NCI-H146 treated with DMSO at 0.1 percent for 48 hours (cell line): ENCODE measurements around the gene PAX7.
"Not testable (repeated sequence)": the region's sequence is repeated elsewhere in the genome, so short reads cannot be mapped to it uniquely, and the experiment has no call there.

ENCODE experiments used
- DNase-seq: peaks from one replicate; lab custom pipeline; 2025; ENCODE audit not compliant: unreplicated experiment; lab: John Stamatoyannopoulos, UW

The PAX7 gene

DNA sequence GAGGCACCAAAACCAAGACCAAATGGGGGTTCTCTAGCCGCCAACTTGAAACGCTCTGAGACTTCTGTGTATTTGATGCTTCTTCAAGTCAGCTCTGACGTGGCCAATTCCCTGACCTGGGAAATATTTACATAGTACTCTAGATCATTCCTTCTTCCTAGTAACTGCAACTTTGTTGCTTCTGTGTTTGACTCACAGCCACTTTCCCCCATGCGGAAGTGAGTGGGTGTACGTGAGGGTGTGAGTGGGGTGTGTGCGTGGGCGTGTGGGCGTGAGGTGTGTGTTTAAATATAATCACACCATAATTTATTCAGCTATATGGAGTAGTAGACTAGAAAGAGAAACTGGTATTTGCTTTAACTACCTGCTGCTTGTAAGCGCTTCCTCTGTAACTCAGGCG, 117.8 kb downstream of the PAX7 start:
- DNase-seq, result no peak

DNA sequence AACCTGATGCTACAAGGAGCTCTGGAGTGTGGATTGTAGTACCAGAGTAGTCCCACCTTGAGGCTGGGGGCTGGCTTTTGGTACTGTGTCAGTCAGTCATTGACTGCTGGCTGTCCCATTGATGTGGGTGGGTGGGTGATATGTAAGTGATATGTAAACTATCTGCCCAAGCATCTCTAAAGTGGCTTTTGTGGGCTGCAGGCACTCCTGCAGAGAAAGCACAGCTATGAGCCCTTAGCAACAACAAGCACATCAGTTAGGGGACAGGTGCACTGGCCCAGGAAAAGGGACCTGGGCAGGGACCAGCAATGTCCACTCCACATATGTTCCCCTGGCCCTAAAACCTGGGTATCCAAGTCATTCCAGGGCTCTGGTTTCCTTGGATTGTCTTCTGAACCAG, 118.9 kb downstream of the PAX7 start:
- no peak for DNase-seq

DNA sequence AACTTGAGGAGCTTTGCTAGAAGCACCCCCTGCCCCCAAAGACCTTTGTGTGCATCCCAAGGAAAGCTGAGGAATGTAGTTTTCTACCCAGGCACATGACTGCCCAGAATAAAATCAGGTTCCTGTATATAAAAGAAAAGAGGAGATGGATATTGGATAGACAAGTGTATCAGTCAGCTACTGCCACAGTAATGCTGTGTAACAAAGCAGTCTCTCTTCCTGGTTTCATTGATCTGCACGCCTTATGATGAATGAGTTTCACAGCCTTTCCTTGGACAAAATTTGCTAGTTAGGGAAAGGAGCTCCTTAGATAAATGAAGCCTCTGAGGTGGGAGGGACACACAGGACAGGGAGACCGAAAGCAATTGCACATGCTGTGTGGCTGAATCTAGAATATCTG, 120.0 kb downstream of the PAX7 start:
- no peak for DNase-seq

DNA sequence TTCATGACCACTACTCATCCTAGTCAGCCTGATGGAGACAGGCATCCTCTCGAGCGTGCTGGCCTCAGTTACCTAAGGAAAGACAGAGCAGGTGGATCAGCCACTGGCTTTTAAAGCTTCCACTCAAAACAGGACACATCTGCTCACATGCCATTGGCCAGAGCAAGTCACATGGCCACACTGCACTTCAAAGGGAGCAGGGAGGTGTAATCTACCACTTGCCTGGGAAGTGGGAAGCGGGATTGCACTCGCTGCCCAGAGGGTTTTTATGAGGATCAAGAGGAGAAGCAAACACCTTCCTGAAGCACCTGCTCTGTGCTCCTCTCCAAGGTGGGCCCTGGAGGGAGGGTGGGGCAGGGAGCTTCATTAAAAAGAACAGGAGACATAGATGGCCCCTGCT, 120.8 kb downstream of the PAX7 start:
- DNase-seq, result no peak

DNA sequence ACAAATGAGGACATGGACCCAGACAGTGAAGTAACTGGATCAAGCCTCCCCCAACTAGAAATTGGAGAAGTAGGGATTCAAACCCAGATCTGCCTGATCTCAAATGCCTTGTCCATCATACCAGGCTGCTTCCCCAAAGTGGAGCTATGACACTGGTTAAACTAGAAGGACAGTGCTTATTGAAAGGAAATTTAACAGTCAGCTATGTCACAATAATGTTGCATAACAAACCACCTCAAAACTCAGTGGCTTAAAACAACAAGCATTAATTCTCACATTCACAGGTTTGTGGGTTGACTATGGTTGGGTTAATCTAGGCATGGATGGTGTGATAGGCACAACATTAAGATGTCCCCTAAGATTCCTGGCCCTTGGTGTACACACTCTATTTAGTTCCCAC, 121.8 kb downstream of the PAX7 start:
- DNase-seq, result no peak

DNA sequence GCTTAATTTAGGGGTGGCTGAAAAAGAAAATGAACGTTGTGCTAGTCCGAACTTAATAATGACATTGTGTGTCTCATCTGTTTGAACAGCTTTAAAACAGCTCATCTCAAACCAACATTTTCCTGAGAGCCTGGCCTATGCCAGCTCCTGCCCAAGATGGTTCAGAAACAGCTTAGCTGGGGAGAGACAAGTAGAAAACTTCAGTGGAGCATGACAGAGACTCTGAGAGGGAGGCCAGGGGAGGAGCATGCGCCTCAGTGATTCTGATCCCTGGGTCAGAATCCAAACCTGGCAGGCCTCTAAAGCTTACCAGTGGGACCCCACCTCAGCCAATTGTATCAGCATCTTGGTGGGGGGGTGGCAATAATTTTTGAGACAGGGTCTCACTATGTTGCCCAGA, 129.5 kb downstream of the PAX7 start:
- no peak for DNase-seq

DNA sequence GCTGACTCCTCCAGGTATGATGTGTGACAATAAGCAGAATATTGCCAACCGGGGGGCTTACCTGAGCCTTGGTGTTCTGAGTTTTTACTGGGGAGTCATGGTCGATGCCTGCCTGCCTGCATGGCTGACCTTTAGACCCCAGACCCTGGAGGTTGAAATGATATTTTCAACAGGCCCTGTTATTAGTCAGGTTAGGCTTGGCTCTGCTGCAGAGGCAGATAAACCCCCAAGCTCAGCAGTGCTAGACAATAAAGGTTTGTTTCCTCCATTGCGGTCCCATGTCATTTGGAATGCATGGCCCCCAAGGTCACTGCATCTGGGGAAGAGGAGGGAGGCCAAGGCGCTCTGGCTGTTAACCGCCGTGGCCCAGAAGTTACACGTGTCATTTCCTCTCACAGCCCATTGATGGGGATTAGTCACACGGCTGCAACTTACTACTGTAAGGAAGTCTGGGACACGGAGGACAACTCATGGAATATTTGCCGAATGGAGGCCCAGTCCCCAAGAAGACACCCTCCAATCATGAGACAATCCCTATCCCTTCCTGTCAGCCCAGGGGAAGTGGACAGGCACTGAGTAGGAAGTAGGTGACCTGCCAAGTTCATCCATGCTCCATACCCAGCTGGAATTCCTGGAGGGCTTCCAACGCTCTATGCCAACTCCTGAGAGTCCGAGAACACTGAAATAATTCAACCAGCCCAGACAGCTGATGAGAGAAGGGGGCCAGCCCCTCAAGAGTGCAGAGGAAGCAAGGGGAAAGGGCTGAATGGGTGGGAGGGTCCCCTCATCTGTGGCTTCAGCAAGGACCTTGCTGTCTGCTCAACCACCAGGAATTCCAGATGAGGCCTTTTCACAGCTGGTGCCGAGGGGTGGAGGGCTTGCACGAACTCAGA, 131.5 kb downstream of the PAX7 start:
- DNase-seq, result no peak

DNA sequence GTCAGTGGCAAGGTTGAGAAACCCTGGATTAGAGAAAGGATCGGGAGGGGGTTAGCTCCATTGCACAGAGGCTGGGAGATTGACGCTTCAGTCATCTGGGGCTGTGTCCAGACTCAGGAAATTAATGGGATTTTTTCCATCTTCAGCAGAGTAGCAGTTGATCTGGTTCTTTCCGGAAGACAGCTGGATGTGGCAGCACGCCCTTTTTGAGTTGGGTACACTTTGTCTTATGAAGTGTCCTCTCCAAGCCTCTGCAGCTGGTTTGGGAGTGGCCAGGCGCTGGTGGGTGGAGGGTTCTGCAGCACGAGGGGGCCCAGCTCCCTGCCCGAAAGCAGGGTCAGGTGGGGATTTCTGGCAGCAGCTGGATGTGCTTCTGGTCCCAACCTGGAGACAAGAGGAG, 133.7 kb downstream of the PAX7 start:
- DNase-seq, result no peak

DNA sequence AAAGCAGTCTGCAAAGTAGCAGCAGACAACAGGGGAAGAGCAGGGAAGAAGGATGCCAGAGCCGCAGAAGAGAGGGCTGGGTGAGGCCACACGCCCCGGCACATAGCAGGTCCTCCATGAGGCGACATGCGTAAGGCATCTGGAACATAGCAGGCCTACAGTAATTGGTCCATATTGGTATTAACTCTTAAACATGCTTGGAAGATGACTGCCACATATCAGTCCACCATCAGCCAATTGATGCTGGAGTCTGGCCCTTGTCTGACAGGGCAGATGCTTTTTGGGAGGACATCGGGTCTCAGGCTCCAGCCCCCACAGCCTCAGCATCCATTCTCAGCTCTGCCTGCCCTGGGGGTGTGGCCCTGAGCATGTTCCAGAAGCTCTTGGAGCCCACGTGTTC, 135.1 kb downstream of the PAX7 start:
- DNase-seq, result no peak

DNA sequence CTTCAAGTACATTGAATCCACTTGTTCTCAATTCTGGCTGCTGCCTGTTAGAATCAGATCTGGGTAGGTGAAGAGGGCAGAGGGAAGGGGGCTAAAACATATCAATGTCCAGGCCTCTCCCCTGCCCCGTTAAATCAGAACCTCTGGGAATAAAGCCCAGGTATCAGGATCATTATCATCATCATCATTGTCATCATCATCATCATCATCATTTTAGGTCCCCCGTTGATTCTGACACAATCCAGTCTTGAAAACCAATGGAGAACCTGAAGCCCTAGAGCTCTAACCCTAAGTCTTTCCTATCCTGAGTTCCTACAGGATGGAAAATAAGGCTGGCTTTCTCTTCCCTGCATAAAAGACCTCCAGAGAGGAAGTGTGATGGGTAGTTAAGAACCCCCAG, 135.7 kb downstream of the PAX7 start:
- DNase-seq, result no peak

DNA sequence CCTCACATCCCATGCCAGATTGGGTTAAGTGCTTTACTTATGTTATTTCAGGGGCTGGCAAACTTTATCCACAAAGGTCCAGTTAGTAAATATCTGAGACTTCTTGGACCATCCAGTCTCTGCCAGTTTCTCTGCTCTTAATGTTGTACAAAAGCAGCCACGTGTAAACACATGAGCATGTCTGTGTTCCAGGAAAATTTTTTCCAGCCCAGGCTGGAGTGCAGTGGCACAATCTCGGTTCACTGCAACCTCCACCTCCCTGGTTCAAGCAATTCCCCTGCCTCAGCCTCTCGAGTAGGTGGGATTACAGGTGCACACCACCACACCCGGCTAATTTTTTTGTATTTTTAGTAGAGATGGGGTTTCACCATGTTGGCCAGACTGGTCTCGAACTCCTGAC, 136.9 kb downstream of the PAX7 start:
- not testable (repeated sequence) for DNase-seq

DNA sequence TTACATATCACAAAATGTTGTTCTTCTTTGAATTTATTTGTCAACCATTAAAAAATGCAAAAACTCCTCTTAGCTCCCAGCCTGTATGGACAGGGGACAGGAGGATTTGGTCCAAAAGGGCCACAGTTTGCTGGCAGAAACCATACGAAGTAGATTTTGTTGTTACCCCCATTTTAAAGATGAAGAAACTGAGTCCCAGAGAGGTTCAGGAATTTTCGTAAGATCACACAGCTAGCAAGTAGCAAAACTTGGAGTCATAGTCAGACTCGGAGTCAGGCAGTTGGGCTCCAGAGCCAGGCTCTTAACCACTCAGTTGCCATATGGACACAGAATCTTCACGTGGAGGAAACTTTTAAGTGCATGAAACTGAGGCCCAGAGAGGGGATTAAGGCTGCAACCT, 137.4 kb downstream of the PAX7 start:
- DNase-seq, result no peak

DNA sequence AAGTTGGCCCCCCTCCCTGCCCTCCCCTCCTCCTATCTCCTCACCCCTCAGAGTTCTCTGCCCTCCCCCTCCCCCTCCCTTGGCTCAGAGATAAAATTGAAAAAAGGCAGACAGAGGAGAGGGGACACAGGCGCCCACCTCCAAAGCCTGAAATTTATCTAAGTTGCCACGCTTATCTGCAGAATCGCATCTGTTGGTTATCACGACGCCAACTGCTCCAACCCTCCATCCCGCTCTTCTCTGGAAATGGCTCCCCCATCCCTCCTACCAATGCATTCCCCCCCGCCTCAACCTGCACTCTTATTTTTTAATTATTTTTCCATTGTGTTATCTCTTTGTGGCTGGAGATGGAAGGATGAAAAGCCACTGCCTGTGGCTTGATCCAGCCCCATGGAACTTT, 138.5 kb downstream of the PAX7 start:
- no peak for DNase-seq

DNA sequence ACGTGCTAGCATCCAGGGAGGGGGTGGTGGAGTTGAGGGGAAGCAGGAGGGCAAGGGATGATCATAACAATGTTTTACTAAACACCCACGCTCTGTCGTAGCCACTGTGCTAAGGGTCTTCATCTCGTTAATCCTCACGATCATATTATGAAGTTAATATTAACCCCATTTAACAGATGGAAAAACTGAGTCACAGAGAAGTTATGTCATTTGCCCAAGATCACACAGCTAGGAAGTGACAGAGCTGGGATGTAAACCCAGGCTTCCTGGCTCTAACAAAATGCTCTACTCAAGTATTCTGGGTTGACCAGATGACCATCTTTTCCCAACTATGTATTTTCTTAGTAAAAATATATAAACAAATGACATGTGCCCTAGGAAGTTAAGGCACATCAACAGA, 140.2 kb downstream of the PAX7 start:
- DNase-seq, result no peak

DNA sequence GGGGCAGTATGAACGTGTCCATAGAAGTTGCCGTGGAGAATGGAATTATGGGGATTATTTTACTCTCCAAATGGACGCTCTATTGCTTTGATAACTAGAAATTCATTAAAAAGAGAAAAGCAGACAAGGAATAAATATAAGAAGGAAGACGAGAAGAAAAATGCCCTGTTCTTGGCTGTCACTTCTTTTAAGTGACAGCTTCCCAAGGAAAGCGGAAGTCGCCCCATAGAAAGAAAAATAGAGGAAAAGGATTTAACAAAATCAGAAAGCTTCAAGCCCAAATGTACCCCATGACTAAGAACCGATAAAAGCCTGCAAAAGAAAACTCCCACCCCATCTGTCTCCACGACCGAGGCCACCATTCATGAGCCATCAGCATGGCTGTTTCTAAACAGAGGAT, 143.1 kb downstream of the PAX7 start:
- DNase-seq, result no peak

DNA sequence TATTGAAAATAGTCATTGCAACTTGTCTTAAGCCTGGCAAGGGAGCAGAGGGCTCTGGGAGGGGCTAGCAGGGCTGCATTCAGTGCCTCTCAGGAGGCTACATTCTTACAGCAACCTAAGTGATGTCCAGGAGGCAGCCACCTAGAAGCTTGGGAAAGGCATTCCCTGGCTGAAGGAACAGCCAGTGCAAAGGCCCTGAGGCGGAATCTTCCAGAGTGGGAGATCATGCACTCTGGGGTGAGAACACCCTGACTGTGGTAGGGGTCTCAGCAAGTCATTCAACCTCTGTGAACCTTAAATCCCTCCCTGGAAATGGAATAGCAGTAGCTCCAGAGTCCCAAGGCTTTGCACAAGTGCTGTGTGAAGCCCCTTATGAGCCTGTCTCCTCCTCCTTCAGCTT, 144.7 kb downstream of the PAX7 start:
- DNase-seq, result no peak

DNA sequence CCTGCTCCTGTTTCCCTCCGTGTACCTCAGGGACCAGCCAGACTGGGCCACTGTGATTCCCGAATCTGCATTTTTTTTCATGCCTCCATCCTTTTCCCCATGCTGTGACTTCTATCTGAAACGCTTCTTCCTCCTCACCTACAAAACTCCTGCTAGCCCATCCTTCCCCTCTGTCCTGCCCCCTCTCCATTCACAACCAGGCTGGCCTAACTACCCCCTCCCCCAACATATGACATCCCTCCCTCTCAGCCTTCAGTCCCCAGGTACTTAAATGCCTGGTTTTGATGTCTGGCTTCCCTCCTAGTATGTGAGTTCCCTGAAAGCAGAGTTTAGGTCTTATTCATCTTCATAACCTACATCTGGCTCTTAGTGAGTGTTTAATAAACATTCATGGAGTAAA, 146.1 kb downstream of the PAX7 start:
- DNase-seq, result no peak

DNA sequence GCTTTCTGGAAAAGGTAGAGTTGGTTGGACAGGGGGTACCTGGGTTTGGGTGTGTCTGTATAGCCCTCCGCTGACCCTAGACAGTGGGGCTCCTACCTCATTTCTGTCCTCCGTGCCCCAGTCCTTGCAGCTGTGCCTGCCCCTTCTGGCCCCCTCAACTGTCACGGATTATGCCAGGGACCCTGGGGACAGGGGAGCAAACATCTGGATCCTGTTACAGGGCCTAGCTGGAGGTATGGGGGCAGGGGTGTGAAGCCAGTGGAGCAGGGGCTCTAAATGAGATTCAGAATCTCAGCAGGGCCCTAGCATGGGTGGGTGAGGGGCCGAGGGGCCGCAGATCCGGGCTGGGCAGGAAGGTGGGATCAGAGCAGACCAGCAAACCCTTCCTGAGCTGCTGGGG, 147.8 kb downstream of the PAX7 start:
- no peak for DNase-seq

DNA sequence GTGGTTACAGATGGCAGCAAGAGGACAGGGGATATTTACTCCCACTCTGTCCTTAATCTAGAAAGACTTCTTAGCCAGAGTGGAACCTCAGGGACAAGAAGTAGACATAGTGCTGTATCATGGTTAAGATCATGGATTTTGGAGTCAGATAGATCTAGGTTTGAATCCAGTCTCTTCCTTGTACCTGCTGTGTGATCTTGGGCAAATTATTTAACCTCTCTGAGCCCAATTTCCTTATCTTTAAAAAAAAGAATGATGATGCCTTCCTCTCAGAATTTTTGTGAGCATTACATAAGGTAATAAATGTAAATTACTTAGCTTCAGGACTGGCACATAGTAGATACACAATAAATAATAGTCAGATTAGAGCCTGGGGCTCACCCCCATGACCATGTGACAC, 150.4 kb downstream of the PAX7 start:
- no peak for DNase-seq

DNA sequence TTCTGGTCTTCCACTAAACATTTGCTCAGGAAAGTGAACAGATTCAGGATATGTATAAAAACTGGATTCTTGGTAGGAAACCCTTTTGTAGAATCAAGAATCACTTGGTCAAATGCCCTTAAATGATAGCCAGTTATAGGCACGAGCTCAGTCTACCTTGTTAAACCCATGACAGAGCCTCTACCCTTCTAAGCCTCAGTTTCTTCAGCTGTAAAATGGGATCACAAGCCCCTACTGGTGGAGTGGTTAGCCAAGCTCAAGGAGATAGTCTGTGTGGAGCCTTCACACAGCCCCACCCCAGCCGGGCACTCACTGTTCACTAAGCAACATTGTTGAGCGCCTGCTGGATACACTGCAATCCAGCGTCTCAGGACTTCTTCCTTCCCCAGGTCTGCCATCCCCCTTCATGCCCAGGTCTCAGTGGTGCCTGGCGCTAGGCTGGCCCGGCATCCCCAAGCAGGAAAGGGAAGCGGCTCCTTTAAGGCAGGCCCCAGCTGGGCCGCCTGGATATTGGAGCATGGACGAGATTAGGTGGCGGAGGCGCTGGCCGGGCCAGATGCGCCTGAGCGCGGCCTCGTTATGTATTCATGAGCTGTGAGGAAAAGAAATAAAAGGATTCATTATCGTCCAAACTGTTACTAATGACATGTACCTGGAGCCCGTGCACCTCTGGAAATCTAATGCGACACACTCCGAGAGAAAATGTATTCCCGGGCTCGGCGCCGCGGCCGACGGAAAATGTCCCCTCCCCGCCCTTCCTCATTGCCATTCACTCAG, 153.2 kb downstream of the PAX7 start:
- no peak for DNase-seq

DNA sequence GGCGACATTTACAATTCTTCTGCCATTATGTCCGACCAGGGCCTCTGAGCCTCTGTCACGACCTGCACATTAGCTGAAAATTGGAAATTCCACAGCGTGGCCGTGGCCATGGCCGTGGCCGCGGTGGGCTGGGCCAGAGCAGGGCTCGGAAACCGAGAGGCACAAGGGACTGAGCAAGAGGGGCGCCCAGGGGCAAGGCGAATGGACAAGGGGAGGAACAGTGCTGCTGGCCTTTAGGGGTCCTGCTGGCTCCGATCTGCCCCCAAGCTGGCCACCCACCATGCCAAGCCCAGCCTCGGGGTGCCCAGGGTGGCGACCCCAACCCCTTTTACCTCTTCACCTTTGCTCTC, 153.8 kb downstream of the PAX7 start:
- no peak for DNase-seq

DNA sequence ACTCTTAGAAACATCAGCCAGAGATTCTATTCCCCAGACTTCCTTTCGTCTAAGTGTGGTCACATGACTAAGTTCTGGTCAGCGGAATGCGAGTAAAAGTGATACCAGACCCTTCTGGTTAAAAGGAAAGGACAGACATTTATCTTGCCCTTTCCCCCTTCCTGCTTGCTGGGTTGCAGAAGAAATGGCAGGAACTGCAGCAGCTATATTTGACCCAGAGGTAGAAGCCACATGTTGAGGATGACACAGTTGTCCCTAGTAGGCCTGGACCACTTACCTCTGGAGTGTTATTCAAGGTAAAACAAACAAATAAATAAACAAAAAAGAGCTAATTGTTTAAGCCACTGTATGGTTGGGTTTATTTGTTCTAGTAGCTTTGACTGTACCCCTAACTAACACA, 155.5 kb downstream of the PAX7 start:
- DNase-seq, result no peak
